ENCODE measurements around the gene OR5B3. TPM values are rescaled to one million over a fixed set of nuclear protein-coding genes. Genes with fewer than 3 reads are reported as not detected.

The OR5B3 gene
- total RNA-seq, 2 donors from 2014 or later, result not detected

- H3K27me3 ChIP-seq (ENCODE audit: control insufficient read depth, insufficient read depth, low read length, poor library complexity, severe bottlenecking), result no peaks in the 10 kb centered on the region
- peaks cover 4% of the 10 kb centered on the region for H3K9me3 ChIP-seq (ENCODE audit: control insufficient read depth, low read length)
- TF ChIP-seq, protein P1, sequence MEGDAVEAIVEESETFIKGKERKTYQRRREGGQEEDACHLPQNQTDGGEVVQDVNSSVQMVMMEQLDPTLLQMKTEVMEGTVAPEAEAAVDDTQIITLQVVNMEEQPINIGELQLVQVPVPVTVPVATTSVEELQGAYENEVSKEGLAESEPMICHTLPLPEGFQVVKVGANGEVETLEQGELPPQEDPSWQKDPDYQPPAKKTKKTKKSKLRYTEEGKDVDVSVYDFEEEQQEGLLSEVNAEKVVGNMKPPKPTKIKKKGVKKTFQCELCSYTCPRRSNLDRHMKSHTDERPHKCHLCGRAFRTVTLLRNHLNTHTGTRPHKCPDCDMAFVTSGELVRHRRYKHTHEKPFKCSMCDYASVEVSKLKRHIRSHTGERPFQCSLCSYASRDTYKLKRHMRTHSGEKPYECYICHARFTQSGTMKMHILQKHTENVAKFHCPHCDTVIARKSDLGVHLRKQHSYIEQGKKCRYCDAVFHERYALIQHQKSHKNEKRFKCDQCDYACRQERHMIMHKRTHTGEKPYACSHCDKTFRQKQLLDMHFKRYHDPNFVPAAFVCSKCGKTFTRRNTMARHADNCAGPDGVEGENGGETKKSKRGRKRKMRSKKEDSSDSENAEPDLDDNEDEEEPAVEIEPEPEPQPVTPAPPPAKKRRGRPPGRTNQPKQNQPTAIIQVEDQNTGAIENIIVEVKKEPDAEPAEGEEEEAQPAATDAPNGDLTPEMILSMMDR (conservative IDR thresholded peaks at IDR 0.05), result no peak
- Mint-ChIP-seq H3K4me3 (no peak within 1 kb of the TSS), H3K27me3 (ENCODE audit: insufficient read depth) (peaks cover 3% of the 10 kb centered on the region), H3K36me3 (ENCODE audit: low read depth) (no peaks in the 10 kb centered on the region), H3K27ac (no peak within 1 kb of the TSS), H3K4me1 (no peaks in the 10 kb centered on the region), H3K9me3 (no peaks in the 10 kb centered on the region)
- 67% methylated on average over 1 of the region's 1 CpG; no CpG with 5 or more reads in 1 of the 2 experiments for WGBS, 2 experiments (ENCODE audit: insufficient coverage in 1 of 2, insufficient read length in 1 of 2)
- H3K36me3 ChIP-seq (ENCODE audit: control insufficient read depth, insufficient read depth, low read length), result no peaks in the 10 kb centered on the region
- no peak within 1 kb of the TSS for H3K27ac ChIP-seq (ENCODE audit: low read depth, low read length)
- no peaks in the 10 kb centered on the region for H3K4me1 ChIP-seq (ENCODE audit: control insufficient read depth, insufficient read depth, low read length)
- H3K9ac ChIP-seq (ENCODE audit: extremely low read depth, low read length, poor library complexity, severe bottlenecking), result no peak within 1 kb of the TSS
- DNase-seq, result no peak
- H3K4me3 ChIP-seq (ENCODE audit: low read length), result no peak within 1 kb of the TSS
Measured at GRCh38 chr11:58358969-58359368, 47.7 kb downstream of the OR5B3 start, which contains the start of gene OR5B17. TSS of gene OR5B17 (minus strand) at chr11:58359069. CDS start at chr11:58359069, 0 bp downstream.

GRCh38 chr11:58354727-58355126 is 51.9 kb downstream of the OR5B3 start:
- WGBS, 2 experiments (ENCODE audit: insufficient coverage in 1 of 2, insufficient read length in 1 of 2), result 66 to 88% methylated on average over 1 to 3 of the region's 3 CpGs
- DNase-seq, result no peak
- H3K9me3 Mint-ChIP-seq, result no peaks in the 10 kb centered on the region

More at GRCh38 chr11:58354727-58355126, 51.9 kb downstream of the OR5B3 start:
- Mint-ChIP-seq H3K27me3 (ENCODE audit: insufficient read depth) (no peaks in the 10 kb centered on the region), H3K4me1 (no peaks in the 10 kb centered on the region), H3K36me3 (ENCODE audit: low read depth) (no peaks in the 10 kb centered on the region), H3K4me3 (no peak overlapping the region), H3K27ac (no peak overlapping the region)
- Histone ChIP-seq H3K9me3 (ENCODE audit: control insufficient read depth, low read length) (no peaks in the 10 kb centered on the region), H3K4me3 (ENCODE audit: low read length) (no peak overlapping the region), H3K4me1 (ENCODE audit: control insufficient read depth, insufficient read depth, low read length) (no peaks in the 10 kb centered on the region), H3K9ac (ENCODE audit: extremely low read depth, low read length, poor library complexity, severe bottlenecking) (no peak overlapping the region), H3K36me3 (ENCODE audit: control insufficient read depth, insufficient read depth, low read length) (no peaks in the 10 kb centered on the region), H3K27ac (ENCODE audit: low read depth, low read length) (no peak overlapping the region), H3K27me3 (ENCODE audit: control insufficient read depth, insufficient read depth, low read length, poor library complexity, severe bottlenecking) (no peaks in the 10 kb centered on the region)
- TF ChIP-seq, protein P1 (conservative IDR thresholded peaks at IDR 0.05), result no peak

Other genes starting within 250 kb of the OR5B3 start
- not detected for gene OR9Q2, start 217.8 kb downstream of the OR5B3 start, total RNA-seq
- gene OR1S2, start 202.7 kb downstream of the OR5B3 start, total RNA-seq, result not detected
- not detected for gene OR1S1, start 194.2 kb downstream of the OR5B3 start, total RNA-seq
- gene OR10Q1, start 178.0 kb downstream of the OR5B3 start, total RNA-seq, result not detected
- gene OR10W1, start 138.6 kb downstream of the OR5B3 start, total RNA-seq, result not detected
- not detected for gene OR5B17, start 47.8 kb downstream of the OR5B3 start, total RNA-seq
- not detected for gene OR5B2, start 21.2 kb upstream of the OR5B3 start, total RNA-seq
- not detected for gene OR5B12, start 35.4 kb upstream of the OR5B3 start, total RNA-seq
- gene OR5B21, start 101.2 kb upstream of the OR5B3 start, total RNA-seq, result not detected
- 1 to 10 TPM; 1.9 to 2.7 TPM for gene LPXN, start 169.0 kb upstream of the OR5B3 start, total RNA-seq
- gene ZFP91, start 172.2 kb upstream of the OR5B3 start, total RNA-seq, result 10 to 100 TPM; 28.0 to 31.0 TPM
- 1 to 10 TPM; 1.7 to 3.7 TPM for gene CNTF, start 215.8 kb upstream of the OR5B3 start, total RNA-seq

Data from endodermal cell (in vitro differentiated cells).